Measurements from ENCODE around the gene SCCPDH.

DNA sequence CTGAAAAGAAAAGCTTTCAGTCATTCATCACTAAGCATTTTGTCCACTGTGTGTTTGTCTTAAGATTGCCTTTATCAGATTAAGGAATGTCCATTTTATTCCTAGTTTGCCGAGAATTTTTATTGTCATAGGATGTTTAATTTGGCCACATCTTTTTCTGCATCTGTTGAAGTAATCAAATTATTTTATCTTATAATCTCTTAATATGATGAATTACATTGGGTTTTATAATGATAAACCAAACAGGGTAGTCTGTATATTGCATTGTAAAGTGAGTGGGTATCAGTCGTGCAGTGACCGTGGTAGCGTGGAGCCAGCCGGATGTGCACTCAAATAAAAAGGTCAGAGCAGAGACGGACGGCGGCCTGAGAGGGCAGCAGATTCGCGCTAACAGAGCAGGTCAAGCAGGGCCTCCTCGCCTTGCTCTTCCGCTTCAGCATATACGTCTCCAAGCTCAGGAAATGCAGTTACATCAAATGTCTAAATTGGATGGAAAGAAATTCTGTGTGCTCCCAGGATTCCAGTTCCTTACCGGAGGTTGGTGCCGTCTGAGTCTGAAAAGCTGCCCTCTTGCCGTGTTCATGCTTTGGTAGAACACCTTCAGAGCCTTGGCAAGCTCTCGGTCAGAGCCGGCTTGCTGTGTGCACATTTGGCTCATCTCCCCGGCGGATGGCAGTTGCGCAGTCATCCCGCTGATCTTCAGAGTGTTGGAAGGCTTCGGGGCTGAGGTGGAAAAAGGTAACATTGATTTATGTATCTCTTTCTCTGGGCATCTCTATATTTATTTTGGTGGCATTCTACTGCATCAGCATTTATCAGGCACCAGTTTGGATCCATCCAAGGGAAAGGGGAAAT is 51.5 kb downstream of the SCCPDH start:
- TF ChIP-seq, protein P1, sequence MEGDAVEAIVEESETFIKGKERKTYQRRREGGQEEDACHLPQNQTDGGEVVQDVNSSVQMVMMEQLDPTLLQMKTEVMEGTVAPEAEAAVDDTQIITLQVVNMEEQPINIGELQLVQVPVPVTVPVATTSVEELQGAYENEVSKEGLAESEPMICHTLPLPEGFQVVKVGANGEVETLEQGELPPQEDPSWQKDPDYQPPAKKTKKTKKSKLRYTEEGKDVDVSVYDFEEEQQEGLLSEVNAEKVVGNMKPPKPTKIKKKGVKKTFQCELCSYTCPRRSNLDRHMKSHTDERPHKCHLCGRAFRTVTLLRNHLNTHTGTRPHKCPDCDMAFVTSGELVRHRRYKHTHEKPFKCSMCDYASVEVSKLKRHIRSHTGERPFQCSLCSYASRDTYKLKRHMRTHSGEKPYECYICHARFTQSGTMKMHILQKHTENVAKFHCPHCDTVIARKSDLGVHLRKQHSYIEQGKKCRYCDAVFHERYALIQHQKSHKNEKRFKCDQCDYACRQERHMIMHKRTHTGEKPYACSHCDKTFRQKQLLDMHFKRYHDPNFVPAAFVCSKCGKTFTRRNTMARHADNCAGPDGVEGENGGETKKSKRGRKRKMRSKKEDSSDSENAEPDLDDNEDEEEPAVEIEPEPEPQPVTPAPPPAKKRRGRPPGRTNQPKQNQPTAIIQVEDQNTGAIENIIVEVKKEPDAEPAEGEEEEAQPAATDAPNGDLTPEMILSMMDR (conservative IDR thresholded peaks at IDR 0.05) = no peak; the same call in 1 of the 2 replicates
- TF ChIP-seq ZFX (IDR thresholded peaks at IDR 0.05) = no peak
